ENCODE data around the gene VCL.
"Not testable (repeated sequence)": the region's sequence is repeated elsewhere in the genome, so short reads cannot be mapped to it uniquely, and the experiment has no call there.

Gene VCL

DNA sequence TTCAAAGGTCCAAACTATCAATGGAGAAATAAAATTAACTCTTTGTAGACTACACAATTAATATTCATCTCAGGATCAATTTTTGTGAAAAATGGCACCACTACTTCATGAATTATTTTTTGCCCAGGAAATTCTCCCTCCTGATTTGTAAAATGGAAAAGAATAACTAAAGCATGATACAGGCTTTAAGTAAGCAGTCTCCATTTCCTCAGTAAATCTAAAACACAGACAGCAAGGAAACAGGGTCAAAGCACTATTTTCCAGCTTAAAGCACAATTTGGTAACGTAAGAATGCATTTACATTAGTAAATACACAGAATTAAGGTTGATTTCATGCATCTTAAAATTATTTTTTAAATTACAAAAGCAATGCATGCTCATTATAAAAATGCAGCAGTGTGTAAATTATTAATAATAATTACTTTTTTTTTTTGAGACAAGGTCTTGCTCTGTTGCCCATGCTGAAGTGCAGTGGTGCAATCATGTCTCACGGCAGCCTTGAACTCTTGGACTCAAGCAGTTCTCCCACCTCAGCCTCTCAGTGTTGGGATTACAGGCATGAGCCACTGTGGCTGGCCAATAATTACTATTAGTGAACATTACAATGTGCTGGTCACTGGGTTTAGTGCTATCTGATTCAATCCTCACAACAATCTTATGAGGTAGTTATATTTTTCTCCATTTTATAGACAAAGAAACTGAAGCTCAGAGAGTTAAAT, 26.1 kb upstream of the VCL start:
- DNase-seq (ENCODE audit: low read depth in 3 of 3), result no peak

DNA sequence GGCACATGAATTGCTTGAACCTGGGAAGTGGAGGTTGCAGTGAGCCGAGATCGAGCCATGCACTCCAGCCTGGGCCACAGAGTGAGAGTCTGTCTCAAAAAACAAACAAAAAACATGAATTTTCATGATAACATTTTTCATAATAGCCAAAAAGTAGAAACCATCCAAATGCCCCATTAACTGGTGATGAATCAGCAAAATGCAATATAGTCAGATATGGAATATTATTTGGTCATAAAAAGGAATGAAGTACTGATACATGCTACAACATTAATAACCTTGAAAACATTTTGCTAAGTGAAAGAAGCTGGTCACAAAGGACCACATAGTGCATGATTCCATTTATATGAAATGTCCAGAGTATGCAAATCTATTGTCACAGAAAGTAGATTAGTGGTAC, 24.5 kb upstream of the VCL start:
- DNase-seq (ENCODE audit: low read depth in 3 of 3), result no peak

DNA sequence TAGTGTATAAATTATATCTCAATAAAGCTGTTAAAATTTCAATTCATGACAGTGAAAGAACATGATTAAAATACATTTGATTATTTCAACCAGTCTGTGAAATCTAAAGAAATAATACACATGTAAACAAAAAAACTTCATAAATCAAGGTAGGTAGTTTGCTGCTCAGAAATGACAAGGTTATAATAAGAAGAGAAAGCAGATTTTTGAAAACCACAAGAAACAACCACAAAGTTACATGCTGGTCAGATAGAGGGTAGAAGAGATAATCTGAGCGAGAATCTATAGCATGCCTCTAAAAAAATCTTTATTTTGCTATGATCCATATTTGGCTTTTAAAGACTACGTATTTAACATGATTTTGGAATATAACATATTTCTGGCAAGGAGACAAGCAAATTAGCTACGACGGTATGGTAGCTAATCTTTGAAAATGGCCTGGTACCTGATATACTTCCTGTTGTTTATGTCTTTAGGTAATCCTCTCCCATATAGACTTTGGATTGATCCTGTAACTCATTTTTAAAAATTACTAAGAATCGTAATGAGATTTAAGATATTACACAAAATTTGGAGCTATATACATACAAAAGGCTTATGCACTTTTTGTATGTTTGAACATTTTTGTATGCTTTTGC, 23.5 kb upstream of the VCL start:
- DNase-seq (ENCODE audit: low read depth in 3 of 3), result no peak

DNA sequence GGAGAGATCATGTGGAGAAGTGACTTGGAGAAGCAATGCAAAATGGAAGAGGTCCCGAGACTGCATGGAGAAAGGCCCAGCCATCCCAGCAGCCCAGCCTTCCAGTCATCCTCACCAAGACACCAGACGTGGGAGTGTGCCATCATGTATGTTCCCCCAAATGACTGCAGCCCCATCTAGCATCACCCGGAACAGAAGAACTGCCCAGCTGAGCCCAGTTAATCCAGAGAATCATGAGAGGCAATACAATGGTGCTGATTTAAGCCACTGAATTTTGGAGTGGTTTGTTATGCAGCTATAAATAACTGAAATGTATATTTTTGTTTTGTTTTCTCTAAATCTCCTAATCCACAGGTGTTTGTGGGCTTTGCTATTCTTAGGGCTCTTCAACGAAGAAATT, 22.5 kb upstream of the VCL start:
- no peak for DNase-seq (ENCODE audit: low read depth in 3 of 3)

DNA sequence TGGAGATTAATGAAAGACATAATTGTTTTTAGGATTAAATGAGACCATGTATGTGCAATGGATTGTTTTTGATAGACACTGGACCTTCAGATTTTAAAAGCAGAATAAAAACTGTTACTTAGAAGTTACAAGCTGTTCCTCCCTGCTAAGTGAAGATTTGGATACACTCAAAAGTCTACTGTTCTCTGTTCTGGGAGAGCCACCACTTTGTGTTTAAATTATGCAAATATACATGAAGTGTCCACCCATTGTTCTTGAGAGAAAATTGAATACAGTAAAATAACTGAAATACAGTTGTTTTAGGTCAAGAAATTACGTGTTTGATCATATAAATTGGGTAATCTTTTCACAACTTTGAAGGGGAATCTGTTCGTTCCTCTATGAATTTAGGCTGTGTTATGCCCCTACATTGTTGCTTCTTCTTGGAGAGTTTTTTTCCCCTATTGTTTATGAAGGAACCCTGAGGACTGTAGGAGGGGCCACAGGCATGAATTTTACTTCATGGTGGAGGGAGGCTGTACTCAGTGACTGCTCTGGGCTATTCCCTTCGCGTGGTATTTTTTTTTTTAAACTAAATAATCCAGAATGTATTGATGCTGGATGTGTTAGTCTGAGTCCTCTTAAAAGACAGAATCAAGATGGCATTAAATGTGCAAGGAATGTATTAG, 18.6 kb upstream of the VCL start:
- no peak for DNase-seq (ENCODE audit: low read depth in 3 of 3)

DNA sequence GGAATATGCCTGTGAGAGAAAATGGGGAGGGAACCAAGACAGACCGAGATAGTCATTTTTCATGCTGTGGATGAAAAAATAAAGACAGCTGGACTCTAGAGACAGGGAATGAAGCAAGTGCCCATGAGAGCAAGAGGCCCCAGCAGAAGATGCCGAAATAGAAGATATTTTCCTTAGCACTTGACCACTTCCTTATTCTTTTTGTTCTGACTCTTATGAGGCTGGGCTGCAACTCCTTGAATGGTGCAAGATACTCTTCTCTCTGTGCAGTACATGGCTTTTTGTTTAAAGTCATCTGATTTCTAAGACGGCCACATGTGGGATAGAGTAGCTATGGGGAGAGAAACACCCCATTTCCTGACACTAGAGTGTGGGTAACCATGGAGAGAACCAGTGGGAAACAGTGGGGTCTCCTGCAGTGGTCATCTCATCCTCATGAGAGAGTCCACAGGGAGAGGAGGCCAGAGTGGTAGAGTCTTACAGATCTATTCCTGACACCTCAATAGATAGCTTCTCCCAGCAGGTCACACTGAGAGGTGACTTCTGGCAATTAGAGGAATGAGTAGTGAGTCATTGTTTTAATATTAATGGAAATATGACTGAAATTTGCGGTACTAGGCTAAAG, 18.0 kb upstream of the VCL start:
- no peak for DNase-seq (ENCODE audit: low read depth in 3 of 3)

DNA sequence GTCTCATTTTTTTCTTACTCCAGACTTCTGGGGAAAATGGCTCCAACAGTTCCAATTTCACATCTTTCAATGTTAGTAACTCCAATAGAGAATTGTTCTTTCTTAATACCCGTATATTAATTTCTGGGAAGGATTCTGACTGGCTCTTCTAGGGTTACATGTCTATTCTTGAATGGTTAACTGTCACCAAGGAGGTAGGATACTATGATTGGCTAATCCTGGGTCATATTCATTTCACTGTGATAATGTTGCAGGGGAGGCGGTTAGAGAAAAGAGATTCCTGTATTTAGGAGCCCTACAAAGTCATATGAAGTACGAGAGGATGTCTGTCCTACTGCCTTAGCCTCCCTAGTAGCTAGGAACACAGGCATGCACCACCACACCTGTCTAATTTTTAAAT, 16.1 kb upstream of the VCL start:
- DNase-seq (ENCODE audit: low read depth in 3 of 3), result no peak

DNA sequence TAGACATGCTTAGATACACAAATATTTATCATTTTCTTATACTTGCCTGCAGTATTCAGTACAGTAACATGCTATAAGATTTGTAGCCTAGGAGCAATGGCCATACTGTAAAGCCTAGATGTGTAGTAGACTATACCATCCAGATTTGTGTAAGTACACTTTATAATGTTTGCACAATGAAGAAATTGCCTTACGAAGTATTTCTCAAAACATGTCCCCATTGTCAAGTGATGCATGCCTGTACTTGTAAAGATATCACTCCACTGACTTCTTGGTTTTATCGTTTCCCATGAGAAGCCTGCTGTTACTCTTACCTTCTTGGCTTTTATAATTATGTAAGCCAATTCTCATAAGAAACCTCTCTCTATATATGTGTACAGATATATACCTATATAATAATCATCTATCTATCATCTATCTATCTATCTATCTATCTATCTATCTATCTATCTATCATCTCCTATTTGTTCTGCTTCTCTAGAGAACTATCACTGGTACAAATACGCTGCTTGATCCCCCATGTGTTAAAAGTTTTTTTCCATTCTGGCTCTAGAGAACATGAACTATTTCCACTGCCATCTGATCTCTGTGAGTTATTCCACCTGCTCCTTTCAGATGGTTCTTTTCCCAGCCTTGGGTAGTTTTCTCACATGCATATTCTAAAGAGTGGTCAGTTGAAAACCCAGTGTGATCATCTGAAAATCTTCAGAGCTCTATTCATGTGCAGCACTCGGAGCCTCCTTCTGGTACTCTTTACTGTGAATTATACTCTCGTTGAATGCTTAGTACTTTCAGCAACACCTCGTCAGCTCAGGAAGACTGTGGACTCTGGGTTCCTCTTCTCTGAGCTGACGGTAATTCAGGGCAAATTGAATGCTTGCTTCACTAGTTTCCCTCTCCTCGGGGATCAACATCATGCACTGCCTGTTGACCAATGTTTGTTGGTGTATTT, 14.5 kb upstream of the VCL start:
- no peak for DNase-seq (ENCODE audit: low read depth in 3 of 3)

DNA sequence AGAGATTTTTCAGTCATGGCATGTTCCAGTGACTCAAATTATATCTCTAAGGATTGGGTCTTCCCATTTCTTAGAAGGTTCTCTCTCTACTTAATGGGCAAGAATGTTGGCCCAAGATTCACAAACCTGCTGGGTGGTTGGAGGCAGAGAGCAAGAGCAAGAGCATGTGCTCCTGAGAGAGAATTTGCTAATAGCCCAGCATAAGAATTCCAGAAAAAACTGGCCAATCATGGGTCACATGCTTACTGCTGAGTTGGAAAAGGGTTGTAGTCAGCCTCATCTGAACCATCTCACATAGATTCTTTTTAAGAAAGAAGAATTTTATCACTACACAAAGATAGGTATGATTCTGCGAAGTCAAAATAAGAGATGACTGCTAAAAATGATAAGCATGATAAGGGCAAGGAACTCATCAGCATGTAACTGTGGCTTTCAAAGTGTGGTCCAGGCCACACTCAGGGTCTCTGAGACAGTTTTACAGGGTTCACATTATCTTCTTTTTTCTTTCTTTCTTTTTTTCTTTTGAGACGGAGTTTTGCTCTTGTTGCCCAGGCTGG, 8.2 kb upstream of the VCL start:
- no peak for DNase-seq (ENCODE audit: low read depth in 3 of 3)

DNA sequence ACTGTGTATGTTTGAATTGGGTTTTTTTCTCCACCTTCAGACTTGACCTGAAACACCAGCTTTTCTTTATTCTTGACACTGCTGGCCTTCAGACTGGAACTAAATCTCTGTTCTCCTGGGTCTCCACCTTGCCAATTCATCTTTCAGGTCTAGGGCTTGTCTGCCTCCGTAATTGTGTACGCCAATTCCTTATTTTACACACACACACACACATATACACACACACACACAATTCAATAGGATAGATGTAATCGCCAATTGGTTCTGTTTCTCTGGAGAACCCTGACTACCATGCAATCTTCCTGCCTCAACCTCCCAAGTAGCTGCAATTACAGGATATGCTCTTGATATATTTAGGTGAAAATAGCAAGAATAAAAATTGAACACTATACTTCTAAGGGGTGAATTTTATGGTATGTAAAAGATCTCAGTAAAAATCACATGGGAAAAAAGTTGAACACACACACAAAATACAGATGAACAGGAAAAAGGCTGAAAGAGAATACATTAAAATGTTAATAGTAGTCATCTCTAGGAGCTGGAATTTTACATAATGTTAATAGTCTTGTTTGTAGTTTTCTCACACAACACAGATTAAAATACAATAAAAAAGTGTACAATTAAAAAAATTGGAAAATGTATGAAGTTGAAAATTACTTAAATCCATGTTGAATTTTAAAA, 6.6 kb upstream of the VCL start:
- DNase-seq (ENCODE audit: low read depth in 3 of 3), result no peak

DNA sequence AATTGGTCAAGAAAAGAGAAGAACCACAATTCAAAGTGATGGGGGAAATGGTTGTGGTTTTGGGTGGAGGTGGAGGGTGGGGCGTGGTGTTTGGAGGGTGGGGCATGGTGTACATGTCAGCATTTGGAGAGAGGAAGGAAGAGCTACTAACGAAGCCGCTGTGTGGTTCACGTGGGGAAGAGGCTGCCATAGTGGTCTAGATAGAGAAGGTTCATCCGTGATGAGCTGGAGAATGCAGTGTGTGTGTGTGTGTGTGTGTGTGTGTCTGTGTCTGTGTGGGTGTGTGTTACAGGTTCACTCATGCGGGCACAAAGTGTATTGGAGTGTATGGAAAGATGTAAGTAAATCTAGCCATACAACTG, 6.1 kb upstream of the VCL start:
- DNase-seq (ENCODE audit: low read depth in 3 of 3), result peak in 2 of 3 donors; percentile 44 to 55

DNA sequence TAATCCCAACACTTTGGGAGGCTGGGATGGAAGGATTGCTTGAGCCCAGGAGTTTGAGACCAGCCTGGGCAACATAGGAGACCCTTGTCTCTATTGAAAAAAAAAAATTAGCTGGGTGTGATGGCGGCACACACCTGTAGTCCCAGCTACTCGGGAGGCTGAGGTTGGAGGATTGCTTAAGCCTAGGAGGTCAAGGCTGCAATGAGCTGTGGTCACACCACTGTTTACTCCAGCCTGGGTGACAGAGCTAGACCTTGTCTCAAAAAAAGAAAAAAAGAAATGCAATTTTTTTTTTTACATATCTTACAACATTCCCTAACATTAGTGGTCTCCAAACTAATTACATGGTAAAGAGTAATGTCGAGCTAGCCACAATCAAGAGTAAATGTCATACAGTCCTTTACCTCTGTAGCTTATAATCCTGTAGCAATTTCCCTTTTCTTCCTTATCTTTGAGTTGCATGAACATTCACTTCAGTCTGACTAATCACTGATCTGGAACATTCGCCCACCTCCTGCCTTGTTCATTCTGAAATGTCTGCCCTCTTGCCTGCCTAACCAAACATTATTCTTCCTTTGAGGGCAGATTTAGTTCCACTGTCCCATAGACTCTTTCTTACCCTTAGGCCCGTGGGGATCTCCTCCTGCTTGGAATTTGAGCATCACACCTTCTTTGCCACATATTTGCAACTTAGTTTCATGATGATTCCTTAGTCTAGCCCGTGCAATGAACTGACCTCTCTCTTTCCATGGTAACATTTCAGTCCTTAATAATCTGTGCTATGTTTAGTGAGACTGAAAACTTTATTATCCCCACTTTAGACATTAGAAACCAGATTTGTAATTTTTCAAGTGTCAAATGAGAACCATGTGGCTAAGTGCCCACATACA, 4.8 kb upstream of the VCL start:
- DNase-seq (ENCODE audit: low read depth in 3 of 3), result peak in 2 of 3 donors; percentile 9 to 16

DNA sequence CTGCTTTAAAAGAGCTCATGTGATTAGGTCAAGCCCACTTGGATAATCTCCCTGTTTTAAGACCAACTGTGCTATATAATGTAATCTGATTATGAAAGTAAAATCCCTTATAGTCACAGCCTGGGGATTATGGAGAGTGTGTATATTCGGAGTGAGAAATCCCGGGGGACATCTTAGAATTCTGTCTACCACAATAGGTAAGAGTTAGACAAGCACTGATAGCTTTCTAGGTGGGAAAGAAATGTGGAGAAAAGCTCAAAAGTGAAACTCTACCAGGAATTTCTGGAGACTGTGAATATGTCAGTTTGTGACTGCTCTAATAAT, 2.9 kb upstream of the VCL start:
- DNase-seq (ENCODE audit: low read depth in 3 of 3), result no peak

DNA sequence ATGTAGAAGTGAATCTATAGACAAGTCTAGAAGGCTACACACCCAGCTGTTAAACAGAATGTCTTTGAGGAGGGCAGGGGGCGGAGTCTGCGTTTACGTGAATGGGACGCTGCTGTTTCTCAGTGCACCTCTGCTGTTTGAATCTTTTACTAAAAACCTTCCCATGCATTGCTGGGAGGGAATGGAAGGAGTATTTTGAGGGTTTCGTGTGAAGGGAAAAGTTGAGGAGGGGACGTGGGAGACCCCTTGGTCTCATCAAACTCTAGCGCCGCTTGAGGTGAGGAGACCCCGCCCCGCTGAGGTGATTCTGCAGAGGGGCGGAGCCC, 492 bp upstream of the VCL start:
- DNase-seq (ENCODE audit: low read depth in 3 of 3), result peak in 1 of 3 donors; percentile 67

DNA sequence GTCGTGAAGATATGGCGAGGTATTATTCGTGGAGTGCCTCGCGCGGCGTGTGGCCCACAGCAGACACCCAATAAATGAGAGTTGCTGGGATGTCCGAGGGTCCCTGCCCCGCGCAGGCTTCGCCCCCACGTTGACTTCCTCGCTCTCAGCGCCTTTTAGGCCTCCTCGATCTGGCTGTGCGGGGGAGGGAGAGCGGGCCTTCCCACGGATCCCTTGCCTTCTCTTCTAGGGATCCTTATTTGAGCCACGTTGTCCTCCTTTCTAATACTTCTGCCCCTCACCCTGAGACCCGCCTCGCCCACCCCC, 660 bp downstream of the VCL start:
- DNase-seq (ENCODE audit: low read depth in 3 of 3), result no peak

DNA sequence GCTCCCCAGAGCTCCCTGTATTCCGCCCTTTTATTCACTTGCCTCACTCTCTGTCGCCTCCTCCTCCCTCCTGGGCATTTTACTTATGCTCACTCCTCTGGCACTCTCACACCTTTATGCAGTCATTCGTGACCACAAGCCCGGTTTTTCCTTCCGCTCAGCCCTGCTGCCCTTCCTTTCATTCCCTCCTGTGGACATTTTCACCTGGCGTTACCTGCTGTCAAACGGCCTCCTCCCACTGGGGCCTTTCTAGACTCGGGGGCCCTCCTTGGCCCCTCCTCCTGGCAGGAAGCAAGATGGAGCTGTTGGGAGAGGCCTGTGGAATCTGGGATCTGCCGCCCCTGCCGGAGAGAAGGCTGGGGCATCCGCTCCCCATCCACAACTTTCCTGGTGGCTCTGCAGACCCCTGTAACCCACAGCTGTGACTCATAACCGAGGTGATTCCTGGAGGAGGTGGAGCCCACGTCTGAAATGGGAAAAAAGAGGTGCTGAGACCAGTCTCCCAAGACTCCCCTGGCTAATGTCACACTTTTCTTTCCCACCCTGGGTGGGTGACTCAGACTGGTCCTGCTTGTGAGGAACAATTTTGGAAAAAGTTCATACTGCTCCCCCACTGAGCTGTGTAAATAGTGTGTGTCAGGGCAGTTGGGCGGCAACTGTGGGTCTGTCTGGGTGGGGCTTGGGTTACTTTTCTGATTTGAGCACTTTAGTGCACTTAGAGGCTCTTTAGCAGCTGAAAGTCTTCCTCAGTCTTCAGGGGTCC, 1.2 kb downstream of the VCL start:
- peak in 1 of 3 donors; percentile 20 for DNase-seq (ENCODE audit: low read depth in 3 of 3)

DNA sequence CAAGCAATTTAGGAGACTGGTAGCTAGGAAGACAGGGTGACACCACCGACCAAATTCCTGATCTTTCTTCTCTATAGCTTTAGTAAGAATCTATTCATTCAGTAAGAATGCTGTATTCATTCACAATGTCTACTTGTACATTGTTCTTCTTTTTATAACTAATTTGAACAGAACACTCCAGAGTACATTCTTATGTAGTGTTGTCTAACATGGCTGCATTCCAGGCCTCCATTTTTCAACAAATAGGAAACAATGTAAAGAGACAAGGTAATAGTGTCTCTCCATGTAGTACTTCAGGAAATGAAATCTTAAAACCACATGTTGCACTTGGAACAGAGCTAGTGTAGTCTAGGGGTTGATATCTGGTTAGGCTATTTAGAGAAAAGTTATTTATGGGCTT, 1.8 kb downstream of the VCL start:
- no peak for DNase-seq (ENCODE audit: low read depth in 3 of 3)

DNA sequence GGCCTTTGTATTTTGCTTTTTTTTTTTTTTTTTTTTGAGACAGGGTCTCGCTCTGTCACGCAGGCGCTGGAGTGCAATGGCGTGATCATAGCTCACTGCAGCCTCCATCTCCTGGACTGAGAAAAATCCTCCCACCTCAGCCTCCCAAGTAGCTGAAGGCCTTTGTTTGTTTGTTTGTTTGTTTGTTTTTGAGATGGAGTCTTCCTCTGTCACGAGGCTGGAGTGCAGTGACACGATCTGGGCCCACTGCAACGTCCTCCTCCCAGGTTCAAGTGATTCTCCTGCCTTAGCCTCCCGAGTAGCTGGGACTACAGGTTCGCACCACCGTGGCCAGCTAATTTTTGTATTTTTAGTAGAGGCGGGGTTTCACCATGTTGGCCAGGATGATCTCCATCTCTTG, 2.3 kb downstream of the VCL start:
- not testable (repeated sequence) for DNase-seq (ENCODE audit: low read depth in 3 of 3)

DNA sequence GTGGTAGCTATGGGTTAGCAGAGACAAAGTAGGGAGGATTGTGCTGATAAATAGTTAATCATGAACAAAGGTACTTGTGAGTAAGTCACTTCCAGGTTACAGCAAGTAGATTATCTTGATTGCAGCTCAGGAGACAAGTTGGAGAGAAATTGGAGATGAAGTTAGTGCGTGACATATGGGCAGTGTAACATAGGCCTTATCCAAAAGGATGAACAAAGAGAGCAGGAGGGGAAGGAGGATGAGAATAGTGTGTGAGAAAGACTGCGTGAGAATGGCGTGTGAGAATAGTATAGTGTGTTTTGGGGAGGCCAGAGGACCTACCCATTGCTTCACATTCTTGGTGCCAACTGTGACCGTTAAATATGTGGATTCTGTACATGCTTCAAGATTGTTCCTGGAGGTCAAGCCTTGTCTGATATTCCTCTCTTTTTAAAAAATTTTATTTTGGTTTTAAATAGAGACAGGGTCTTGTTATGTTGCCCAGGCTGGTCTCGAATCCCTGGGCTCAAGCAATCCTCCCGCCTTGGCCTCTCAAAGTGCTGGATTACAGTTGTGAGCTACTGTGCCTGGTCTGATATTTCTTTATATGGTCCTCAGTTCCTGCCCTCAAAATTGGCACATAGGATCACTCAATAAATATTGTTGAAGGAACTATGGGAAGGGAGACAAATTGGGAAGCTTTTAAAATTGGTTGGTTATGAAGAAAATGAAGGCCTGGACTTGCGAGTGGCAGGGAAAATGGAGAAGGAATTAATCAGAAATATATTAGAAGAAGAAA, 3.2 kb downstream of the VCL start:
- DNase-seq (ENCODE audit: low read depth in 3 of 3), result no peak
